ENCODE results near the gene CERK.
"Not testable (repeated sequence)": the region's sequence is repeated elsewhere in the genome, so short reads cannot be mapped to it uniquely, and the experiment has no call there.

The CERK gene

DNA sequence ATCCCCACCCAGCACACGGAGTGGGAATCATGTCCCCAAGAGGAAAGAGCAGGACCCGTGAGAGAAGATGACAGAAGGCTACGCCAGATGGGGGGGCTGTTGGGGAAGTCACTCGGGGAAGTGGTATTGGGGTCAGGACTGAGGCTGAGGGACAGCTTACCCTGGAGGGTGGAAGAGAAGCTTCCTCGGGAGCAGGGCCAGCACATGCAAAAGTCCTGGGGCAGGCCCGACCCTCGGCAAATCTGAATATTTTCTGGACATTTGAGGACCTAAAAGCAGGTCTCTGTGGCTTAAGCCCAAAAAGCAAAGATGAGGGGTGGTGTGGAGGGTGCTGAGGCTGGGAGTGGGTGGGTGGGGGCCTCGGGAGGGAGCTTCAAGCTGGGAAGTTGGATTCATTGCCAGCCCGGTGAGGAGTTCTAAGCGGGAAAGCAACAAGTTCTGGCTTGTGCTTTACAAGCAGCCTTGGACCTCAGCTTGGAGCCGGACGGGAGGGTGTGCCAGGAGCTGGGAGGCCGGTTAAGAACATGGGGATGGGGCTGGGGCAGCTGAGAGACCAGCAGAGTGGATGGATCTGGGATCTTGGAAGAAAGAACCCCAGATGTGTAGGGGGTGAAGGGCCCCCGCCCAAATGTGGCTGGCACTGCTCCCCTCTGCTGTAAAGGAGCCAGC is 83.0 kb downstream of the CERK start:
- no peak for TF ChIP-seq TAF1 (IDR thresholded peaks at IDR 0.05; ENCODE audit: borderline replicate concordance, low read depth, low read length)
- TF ChIP-seq POLR2A (IDR thresholded peaks at IDR 0.05; ENCODE audit: low read depth, low read length): no peak
- TF ChIP-seq POLR2AphosphoS5 (IDR thresholded peaks at IDR 0.05; ENCODE audit: low read depth, low read length): no peak
- DNase-seq (ENCODE audit: insufficient read length): no peak
- no peak for FAIRE-seq

DNA sequence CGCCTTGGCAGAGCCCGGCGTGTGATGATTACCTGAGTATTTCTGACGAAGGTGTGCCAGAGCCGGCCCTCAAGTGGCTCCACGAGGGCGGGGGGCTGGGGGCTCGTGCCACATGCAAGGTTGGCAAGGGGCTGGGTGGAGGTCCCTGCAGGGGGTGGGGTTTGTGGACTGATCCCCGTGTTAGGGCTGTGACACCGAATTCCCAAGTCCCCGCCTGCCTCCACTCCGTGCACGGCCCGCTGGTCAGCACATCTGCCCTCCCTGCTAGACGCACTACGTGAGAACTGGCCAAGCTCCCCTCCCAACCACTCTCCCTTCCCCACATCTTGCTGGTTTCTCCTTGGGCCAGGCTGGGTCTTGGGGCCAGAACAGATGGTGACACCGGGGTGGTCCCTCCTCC is 83.6 kb downstream of the CERK start:
- TF ChIP-seq TAF1 (IDR thresholded peaks at IDR 0.05; ENCODE audit: borderline replicate concordance, low read depth, low read length) (no peak), POLR2AphosphoS5 (IDR thresholded peaks at IDR 0.05; ENCODE audit: low read depth, low read length) (no peak), POLR2A (IDR thresholded peaks at IDR 0.05; ENCODE audit: low read depth, low read length) (no peak)
- FAIRE-seq: no peak
- no peak for DNase-seq (ENCODE audit: insufficient read length)

DNA sequence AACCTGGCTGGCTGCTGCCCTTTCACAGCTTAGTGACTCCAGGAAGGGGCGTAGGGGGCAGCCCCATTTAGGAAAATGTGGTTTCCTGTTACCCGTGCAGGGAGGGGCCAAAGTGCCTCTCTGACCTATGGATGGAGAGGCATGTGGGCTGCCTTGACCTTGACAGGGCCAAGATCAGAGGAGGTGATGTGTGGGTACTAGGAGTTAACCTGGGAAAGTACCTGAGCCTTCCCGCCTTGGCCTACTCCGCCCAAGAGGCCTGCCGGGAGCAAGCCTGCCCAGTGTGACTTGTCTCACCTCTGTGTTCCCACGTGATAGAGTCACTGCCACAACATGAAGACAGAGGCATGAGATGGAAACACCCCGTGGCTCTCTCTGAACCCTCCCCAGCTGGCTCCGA is 84.5 kb downstream of the CERK start:
- DNase-seq (ENCODE audit: insufficient read length) (no peak), FAIRE-seq (no peak)
- no peak for TF ChIP-seq TAF1 (IDR thresholded peaks at IDR 0.05; ENCODE audit: borderline replicate concordance, low read depth, low read length)
- TF ChIP-seq POLR2A (IDR thresholded peaks at IDR 0.05; ENCODE audit: low read depth, low read length): no peak
- TF ChIP-seq POLR2AphosphoS5 (IDR thresholded peaks at IDR 0.05; ENCODE audit: low read depth, low read length): no peak

DNA sequence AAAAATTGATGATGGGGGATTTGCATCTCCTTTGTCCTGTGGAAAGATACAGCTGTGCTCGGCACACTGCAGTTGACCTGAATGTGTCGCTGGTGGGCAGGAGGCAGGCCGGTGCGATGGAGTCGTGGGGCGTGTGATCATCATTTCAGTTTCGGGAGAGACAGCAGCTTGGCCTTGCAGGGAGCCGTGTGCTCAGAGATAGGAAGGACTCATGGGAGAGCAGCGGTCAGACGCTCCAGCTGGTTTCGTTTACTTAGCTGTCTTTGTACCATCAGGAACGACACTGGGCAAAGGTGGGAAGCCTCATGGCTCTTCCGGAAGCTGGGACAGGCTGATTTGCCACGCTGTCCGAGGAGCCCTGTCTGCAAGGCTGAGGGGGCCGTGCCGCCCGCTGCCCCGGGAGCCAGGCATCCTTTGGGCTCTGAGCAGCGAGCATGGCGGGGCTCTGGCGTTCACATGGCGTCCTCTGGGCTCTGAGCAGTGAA is 85.2 kb downstream of the CERK start:
- FAIRE-seq: no peak
- no peak for DNase-seq (ENCODE audit: insufficient read length)

DNA sequence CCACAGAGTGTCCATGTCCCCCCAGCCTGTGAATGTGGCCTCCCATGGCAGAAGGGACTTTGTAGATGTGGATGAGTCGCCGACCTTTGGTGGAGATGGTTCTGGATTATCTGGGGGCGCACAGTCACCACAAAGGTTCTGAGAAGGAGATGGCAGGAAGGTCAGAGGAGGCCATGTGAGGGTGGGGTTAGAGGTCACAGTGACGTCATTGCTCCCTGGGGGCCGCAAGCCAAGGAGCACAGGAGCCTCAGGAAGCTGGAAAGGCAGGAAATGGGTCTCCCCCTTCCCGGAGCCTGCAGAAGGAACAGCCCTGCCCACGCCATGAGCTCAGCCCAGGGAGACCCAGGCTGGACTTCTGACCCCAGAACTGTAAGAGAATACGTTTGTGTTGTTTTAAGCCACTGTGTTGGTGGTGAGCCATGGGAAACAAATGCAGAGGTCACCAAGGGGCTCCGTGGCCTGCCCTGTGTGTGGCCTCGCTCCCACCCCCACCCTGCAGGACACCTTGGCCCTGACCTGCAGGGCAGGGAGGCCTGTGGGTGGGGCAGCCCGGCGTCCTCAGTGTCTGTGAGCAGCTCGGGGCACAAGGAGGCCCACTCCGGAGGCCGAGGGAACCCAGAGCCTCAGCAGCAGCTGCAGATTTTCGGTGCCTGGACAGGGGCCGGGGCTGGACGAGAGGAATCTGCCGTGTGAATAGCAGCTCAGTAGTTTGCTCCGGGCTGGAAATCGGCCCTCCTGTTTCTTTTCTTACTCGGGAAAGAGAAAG is 85.8 kb downstream of the CERK start:
- no peak for FAIRE-seq
- no peak for TF ChIP-seq TAF1 (IDR thresholded peaks at IDR 0.05; ENCODE audit: borderline replicate concordance, low read depth, low read length)
- no peak for TF ChIP-seq POLR2A (IDR thresholded peaks at IDR 0.05; ENCODE audit: low read depth, low read length)
- TF ChIP-seq POLR2AphosphoS5 (IDR thresholded peaks at IDR 0.05; ENCODE audit: low read depth, low read length): no peak
- no peak for DNase-seq (ENCODE audit: insufficient read length)

More for the DNA sequence above, 85.2 kb downstream of the CERK start:
- no peak for TF ChIP-seq POLR2AphosphoS5 (IDR thresholded peaks at IDR 0.05; ENCODE audit: low read depth, low read length)
- TF ChIP-seq TAF1 (IDR thresholded peaks at IDR 0.05; ENCODE audit: borderline replicate concordance, low read depth, low read length): no peak
- TF ChIP-seq POLR2A (IDR thresholded peaks at IDR 0.05; ENCODE audit: low read depth, low read length): no peak

DNA sequence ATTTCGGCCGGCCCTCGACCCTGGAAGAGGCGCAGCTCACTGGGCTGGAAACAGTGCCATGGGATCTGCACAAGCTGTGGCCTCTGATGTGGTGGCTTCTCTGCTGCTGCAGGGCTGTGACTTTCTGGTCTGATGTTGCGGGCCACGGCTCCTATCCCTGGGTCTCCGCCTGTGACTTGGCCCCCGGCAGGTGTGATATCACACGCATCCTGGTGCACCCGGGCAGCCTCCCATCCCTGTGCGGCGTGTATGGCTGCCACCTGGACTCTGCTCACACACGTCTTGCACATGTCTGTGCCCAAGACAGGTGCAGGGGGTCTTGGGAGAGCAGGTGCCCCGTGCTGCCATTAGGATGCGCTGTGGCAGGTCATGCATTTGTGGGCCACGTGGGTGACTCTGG is 86.7 kb downstream of the CERK start:
- DNase-seq (ENCODE audit: insufficient read length) (no peak), FAIRE-seq (no peak)
- TF ChIP-seq TAF1 (IDR thresholded peaks at IDR 0.05; ENCODE audit: borderline replicate concordance, low read depth, low read length): no peak
- no peak for TF ChIP-seq POLR2A (IDR thresholded peaks at IDR 0.05; ENCODE audit: low read depth, low read length)
- TF ChIP-seq POLR2AphosphoS5 (IDR thresholded peaks at IDR 0.05; ENCODE audit: low read depth, low read length): no peak

DNA sequence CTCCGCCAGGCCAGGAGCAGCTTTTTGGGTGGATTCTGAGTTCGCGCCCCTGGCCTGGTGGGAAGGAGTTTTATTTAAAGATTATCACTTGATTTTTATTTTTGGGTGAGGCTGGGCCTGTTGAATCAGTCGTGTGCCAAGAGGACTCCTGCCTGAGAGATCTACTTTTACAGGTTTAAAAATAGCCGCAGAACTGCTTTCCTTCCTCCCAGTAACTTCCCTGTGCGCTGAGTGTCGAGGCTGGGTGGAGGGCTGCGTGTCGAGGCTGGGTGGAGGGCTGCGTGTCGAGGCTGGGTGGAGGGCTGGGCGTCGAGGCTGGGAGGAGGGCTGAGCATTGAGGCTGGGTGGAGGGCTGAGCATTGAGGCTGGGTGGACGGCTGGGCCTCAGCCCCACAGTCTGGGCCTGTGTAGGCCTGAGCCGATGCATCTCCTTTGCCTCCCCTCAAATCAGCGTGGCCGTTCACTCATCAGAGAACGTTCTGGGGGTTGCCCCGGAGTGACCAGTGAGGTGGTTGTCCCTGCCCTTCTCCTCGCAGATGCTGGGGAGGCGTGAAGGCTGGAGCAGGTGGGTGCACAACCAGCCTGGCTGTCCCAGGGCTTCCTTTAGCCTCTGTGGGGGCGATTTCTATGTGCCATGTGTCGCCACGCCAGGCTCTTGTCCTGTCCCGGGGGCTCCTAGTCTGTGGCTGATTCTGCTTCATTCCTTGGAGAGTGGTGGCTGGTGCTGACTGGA is 87.8 kb downstream of the CERK start:
- no peak for FAIRE-seq
- TF ChIP-seq POLR2AphosphoS5 (IDR thresholded peaks at IDR 0.05; ENCODE audit: low read depth, low read length) (no peak), POLR2A (IDR thresholded peaks at IDR 0.05; ENCODE audit: low read depth, low read length) (no peak), TAF1 (IDR thresholded peaks at IDR 0.05; ENCODE audit: borderline replicate concordance, low read depth, low read length) (no peak)

DNA sequence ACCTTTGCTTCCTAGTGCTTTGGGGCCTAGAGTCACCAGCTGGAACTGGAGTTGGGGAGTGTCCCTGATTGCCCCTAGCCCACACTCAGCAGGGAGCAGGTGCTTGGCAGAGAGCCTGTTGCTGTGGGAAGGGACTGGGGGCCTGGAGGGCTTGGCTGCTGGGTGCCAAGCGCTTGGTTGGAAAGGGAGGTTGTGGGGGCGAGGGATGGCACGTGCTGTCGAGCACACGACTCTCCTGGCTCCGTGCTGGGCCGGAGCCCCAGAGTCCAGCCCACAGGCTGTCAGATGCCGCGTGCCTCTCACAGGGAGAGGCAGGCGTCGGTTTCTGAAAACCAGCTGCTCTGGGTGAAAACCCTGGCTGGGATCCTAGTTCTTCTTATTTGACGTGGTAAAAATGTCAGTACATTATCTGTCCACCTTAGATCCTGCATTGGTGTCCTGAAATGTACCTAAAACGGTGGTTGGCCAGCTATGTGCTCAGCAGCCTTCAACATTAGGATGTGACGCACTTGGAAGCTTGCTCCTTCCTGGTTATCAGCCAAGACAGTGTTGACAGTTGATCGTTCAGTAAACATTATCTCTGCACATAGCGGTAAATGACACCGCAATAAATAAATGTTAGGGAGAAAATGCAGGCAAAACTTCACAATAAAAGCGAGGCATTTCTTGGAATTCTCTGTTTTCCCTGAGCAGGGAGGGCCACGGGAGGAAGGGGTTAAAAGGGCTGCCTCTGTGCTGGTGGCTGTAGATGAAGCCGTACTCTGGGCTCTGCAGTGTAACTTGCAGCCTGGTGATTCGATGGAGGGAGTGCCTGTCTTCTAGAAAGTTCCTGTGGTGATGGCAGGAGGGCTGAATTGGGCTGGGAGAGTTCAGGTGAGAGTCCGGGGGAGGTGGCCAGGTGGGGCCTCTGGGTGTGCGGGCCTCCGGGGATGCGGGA is 88.6 kb downstream of the CERK start:
- no peak for FAIRE-seq
- no peak for TF ChIP-seq TAF1 (IDR thresholded peaks at IDR 0.05; ENCODE audit: borderline replicate concordance, low read depth, low read length)
- TF ChIP-seq POLR2AphosphoS5 (IDR thresholded peaks at IDR 0.05; ENCODE audit: low read depth, low read length): no peak
- no peak for TF ChIP-seq POLR2A (IDR thresholded peaks at IDR 0.05; ENCODE audit: low read depth, low read length)
- DNase-seq (ENCODE audit: insufficient read length): no peak

More for the DNA sequence above, 87.8 kb downstream of the CERK start:
- no peak for DNase-seq (ENCODE audit: insufficient read length)

DNA sequence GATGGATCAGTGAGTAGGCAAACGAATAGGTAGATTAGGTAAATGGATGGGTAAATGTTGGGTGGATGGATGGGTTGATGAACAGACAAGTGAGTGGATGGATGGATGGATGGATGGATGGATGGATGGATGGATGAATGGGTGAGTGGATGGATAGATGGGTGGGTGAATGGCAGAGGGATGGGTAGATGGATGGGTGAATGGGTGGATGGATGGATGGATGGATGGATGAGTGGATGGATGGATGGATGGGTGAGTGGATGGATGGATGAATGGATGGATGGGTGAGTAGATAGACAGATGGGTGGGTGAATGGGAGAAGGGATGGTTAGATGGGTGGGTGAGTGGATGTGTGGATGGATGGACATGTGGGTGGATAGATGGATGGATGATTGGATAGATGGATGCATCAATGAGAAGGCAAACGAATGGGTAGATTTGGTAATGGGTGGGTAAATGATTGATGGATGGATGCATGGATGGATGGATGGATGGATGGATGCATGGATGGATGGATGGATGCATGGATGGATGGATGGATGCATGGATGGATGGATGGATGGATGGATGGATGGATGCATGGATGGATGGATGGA is 89.7 kb downstream of the CERK start:
- not testable (repeated sequence) for FAIRE-seq; DNase-seq (ENCODE audit: insufficient read length)

DNA sequence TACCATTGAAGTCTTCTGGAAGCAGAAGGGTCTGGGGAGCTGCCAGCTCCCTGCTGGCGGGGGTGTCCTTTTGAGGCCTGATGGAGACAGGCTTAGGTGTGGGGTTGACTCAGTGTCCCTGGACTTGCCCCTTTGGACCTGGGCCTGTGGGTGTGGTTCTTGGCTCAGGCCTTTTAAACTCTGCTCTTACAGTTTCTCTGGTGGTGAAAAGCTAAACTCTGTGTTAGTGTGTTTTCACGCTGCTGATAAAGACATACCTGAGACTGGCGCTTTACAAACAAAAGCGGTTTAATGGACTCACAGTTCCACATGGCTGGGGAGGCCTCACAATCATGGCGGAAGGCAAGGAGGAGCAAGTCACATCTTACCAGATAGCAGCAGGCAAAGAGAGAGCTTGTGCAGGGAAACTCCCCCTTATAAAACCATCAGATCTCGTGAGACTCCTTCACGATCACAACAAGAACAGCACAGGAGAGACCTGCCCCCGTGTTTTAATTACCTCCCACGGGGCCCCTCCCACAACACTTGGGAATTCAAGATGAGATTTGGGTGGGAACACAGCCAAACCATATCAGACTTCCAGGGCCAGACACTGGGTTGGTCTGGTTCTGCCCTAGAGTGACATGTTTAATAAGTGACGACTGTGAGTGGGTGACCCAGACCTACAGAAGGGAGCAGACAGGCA is 91.4 kb downstream of the CERK start:
- TF ChIP-seq POLR2A (IDR thresholded peaks at IDR 0.05; ENCODE audit: low read depth, low read length): no peak
- no peak for TF ChIP-seq POLR2AphosphoS5 (IDR thresholded peaks at IDR 0.05; ENCODE audit: low read depth, low read length)
- TF ChIP-seq TAF1 (IDR thresholded peaks at IDR 0.05; ENCODE audit: borderline replicate concordance, low read depth, low read length): no peak
- FAIRE-seq (no peak), DNase-seq (ENCODE audit: insufficient read length) (no peak)

DNA sequence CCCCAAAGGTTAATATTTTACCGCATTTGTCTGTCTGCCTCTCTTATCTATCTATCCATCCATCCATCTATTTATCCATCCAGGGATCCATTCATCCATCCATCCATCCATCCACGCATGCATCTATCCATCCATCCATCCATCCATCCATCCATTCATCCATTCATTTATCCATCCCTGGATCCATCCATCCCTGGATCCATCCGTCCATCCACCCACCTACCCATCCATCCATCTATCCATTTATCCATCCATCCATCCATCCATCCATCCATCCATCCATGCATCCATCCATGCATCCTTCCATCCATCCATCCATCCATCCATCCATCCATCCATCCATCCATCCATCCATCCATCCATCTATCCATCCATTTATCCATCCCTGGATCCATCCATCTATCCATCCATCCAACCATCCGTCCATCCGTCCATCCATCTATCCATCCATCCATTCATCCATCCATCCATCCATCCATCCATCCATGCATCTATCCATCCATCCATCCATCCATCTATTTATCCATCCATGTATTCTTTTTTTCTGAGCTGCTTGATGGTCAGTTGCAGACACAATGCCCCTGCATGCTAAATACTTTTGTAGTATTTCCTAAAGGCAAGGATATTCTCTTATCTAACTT is 95.1 kb downstream of the CERK start:
- FAIRE-seq; DNase-seq (ENCODE audit: insufficient read length): not testable (repeated sequence)

Measured in GM12892 (cell line).